NB4 (cell line): ENCODE data around the gene NHS.

Experiments
- DNase-seq: peaks from one replicate; pipeline ENCODE4 v3.0.0; 2010; ENCODE audit warnings: low read depth
- H3K4me3 ChIP-seq: one replicate; pipeline ENCODE4 v1.5.1; 2011; ENCODE audit warnings: mild to moderate bottlenecking, low read depth, low read length, moderate library complexity
- MYC ChIP-seq: IDR thresholded peaks from 2 replicates; pipeline ENCODE4 v1.6.1; 2011; ENCODE audit warnings: low read depth, low read length
- POLR2A ChIP-seq: IDR thresholded peaks from 2 replicates; pipeline ENCODE4 v1.6.1; 2011; ENCODE audit warnings: mild to moderate bottlenecking; ENCODE audit not compliant: insufficient read length; ENCODE audit errors: extremely low read depth
- TF ChIP-seq, protein P1 (sequence below): IDR thresholded peaks from one replicate; pipeline ENCODE4 v1.5.1; 2012; ENCODE audit warnings: low read depth, low read length
- TF ChIP-seq, protein P2 (sequence below): IDR thresholded peaks from 2 replicates; pipeline ENCODE4 v1.6.1; 2011; ENCODE audit warnings: low read depth, low read length

NHS gene

GRCh38 chrX:17449866-17450265, 74.9 kb downstream of the NHS start:
- no peak for TF ChIP-seq MYC
- TF ChIP-seq, protein P1, sequence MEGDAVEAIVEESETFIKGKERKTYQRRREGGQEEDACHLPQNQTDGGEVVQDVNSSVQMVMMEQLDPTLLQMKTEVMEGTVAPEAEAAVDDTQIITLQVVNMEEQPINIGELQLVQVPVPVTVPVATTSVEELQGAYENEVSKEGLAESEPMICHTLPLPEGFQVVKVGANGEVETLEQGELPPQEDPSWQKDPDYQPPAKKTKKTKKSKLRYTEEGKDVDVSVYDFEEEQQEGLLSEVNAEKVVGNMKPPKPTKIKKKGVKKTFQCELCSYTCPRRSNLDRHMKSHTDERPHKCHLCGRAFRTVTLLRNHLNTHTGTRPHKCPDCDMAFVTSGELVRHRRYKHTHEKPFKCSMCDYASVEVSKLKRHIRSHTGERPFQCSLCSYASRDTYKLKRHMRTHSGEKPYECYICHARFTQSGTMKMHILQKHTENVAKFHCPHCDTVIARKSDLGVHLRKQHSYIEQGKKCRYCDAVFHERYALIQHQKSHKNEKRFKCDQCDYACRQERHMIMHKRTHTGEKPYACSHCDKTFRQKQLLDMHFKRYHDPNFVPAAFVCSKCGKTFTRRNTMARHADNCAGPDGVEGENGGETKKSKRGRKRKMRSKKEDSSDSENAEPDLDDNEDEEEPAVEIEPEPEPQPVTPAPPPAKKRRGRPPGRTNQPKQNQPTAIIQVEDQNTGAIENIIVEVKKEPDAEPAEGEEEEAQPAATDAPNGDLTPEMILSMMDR: no peak
- TF ChIP-seq, protein P2, sequence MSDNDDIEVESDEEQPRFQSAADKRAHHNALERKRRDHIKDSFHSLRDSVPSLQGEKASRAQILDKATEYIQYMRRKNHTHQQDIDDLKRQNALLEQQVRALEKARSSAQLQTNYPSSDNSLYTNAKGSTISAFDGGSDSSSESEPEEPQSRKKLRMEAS: no peak
- TF ChIP-seq POLR2A: no peak
- no peak for DNase-seq
- H3K4me3 ChIP-seq: no peak overlapping the region

- H3K4me3 ChIP-seq: no peak overlapping the region
- TF ChIP-seq POLR2A (no peak), MYC (no peak)
- TF ChIP-seq, protein P1: no peak
- TF ChIP-seq, protein P2: no peak
- DNase-seq: no peak
These were observed 78.8 kb downstream of the NHS start for GRCh38 chrX:17453788-17454187.

- TF ChIP-seq, protein P1: no peak
- no peak for TF ChIP-seq MYC
- no peak for TF ChIP-seq POLR2A
- TF ChIP-seq, protein P2: no peak
- H3K4me3 ChIP-seq: no peak overlapping the region
- DNase-seq: no peak
These were observed 81.5 kb downstream of the NHS start for GRCh38 chrX:17456526-17456925.

DNA sequence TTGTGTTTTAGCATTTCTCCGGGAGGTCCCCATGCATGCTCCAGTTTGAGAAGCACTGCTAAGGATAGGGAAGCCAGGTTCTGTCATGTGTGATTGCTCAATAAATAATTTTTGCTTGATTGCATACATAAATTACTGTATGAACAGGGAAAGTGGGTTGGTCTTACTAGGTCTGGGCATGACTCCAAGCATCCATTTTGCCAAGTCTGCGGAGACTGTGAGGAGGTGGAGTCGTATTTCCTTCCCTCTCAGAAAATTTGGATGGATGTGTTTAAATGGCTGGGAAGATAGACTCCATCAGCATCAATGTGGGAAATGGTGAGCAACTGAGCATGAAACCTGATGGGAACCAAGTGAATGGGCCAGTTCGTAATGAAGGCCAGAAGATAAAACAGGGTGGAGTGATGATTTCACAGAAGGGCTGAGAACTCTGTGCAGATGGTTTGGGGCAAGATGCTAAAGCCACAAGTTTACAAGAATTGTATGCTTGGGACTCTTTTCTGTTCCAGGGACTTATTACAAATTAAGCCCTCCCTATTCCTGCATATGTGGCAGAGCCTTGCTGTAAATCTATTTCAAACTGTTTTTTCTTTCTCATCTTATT, 84.1 kb downstream of the NHS start:
- TF ChIP-seq, protein P1: no peak
- TF ChIP-seq POLR2A: no peak
- TF ChIP-seq MYC: no peak
- TF ChIP-seq, protein P2: no peak
- no peak for DNase-seq

DNA sequence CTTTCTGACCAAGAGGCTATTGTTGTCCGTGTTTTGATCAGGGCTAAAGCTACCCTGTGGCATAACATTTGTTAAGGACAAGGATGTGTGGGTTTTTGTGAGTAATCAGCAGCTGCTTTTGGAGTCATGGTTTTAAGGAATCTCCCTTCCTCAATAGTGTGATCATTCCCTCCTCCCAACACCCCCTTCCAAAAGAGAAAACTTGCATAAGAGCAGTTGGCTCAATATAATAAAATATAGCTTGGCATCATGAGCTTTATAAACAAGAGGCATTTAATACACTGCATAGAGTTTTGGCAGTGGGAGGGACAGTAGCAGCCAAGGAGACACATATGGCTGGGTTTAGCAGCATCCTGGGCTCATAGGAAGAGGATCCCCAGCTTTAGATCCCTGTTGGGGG, 84.7 kb downstream of the NHS start:
- no peak for DNase-seq
- TF ChIP-seq MYC (no peak), POLR2A (no peak)
- TF ChIP-seq, protein P2: no peak
- TF ChIP-seq, protein P1: no peak
- H3K4me3 ChIP-seq: no peak overlapping the region

More for the DNA sequence above, 84.1 kb downstream of the NHS start:
- no peak overlapping the region for H3K4me3 ChIP-seq
